Erythroblast (primary cell): ENCODE measurements around the gene SPDYE16.
"Not testable (repeated sequence)": the region's sequence is repeated elsewhere in the genome, so short reads cannot be mapped to it uniquely, and the experiment has no call there.

Experiments used
- GATA1 ChIP-seq: IDR thresholded peaks from 2 replicates; pipeline ENCODE4 v1.6.1; 2011; ENCODE audit warnings: low read depth, mild to moderate bottlenecking, control low read depth, low read length, moderate library complexity
- POLR2A ChIP-seq: IDR thresholded peaks from 2 replicates; pipeline ENCODE4 v1.6.1; 2011; ENCODE audit warnings: mild to moderate bottlenecking, low read length

- TF ChIP-seq POLR2A, GATA1: not testable (repeated sequence)
These were observed 40.7 kb upstream of the SPDYE16 start for GRCh38 chr7:76583636-76584281.
